DOHH2 (cell line): ENCODE results near the gene GPR55.
A peak's percentile ranks its signal among the peaks of the same experiment; 100 is the strongest.

Source experiments
- H3F3A ChIP-seq: fragments of 200-600 bp; sonication (generic), shearing (Covaris generic); 2 replicates; pipeline ENCODE4 v1.6.0; 2016; ENCODE audit warnings: antibody characterized with exemption, mild to moderate bottlenecking; ENCODE audit not compliant: control insufficient read depth, insufficient read depth
- H3K27ac ChIP-seq: fragments of 200-600 bp; sonication (generic); 2 replicates; pipeline ENCODE4 v1.5.1; 2014; ENCODE audit warnings: low read depth, mild to moderate bottlenecking, low read length, moderate library complexity
- H3K27me3 ChIP-seq: fragments of 200-600 bp; sonication (generic); 2 replicates; pipeline ENCODE4 v1.6.1; 2014; ENCODE audit warnings: mild to moderate bottlenecking, low read length, mixed read lengths; ENCODE audit not compliant: control insufficient read depth
- H3K36me3 ChIP-seq: fragments of 200-600 bp; sonication (generic); 2 replicates; pipeline ENCODE4 v1.6.1; 2014; ENCODE audit warnings: mild to moderate bottlenecking, low read length, moderate library complexity, mixed read lengths; ENCODE audit not compliant: control insufficient read depth
- H3K4me1 ChIP-seq: fragments of 200-600 bp; sonication (generic); 2 replicates; pipeline ENCODE4 v1.6.1; 2014; ENCODE audit warnings: mild to moderate bottlenecking, low read length, mixed read lengths; ENCODE audit not compliant: control insufficient read depth
- H3K4me2 ChIP-seq: fragments of 200-600 bp; sonication (generic); 2 replicates; pipeline ENCODE4 v1.6.0; 2014; ENCODE audit warnings: mild to moderate bottlenecking, low read length, moderate library complexity
- H3K4me3 ChIP-seq: fragments of 200-600 bp; sonication (generic); 2 replicates; pipeline ENCODE4 v1.5.1; 2014; ENCODE audit warnings: mild to moderate bottlenecking, low read length, mixed read lengths
- H3K79me2 ChIP-seq: fragments of 200-600 bp; sonication (generic); 2 replicates; pipeline ENCODE4 v1.6.1; 2014; ENCODE audit warnings: mild to moderate bottlenecking, low read length, mixed read lengths; ENCODE audit not compliant: control insufficient read depth
- H3K9me2 ChIP-seq: fragments of 200-600 bp; sonication (generic); replicated peaks from 2 replicates; pipeline ENCODE4 v1.6.1; 2014; ENCODE audit warnings: mild to moderate bottlenecking, low read length, mixed read lengths; ENCODE audit not compliant: control insufficient read depth
- H3K9me3 ChIP-seq: fragments of 200-600 bp; sonication (generic); 2 replicates; pipeline ENCODE4 v1.6.1; 2014; ENCODE audit warnings: antibody characterized with exemption, low read length, mixed read lengths; ENCODE audit not compliant: control insufficient read depth, insufficient read depth
- H4K20me1 ChIP-seq: fragments of 200-600 bp; sonication (generic); 2 replicates; pipeline ENCODE4 v1.6.0; 2014; ENCODE audit warnings: low read depth, mild to moderate bottlenecking, antibody characterized with exemption, low read length, moderate library complexity; ENCODE audit not compliant: control insufficient read depth, insufficient read depth
- CTCF ChIP-seq: fragments of 200-600 bp; sonication (generic); IDR thresholded peaks from one replicate; pipeline ENCODE4 v1.5.1; 2014; ENCODE audit warnings: antibody characterized with exemption, mild to moderate bottlenecking, low read depth, low read length; ENCODE audit not compliant: poor library complexity, severe bottlenecking
- EZH2phosphoT487 ChIP-seq: fragments of 200-600 bp; sonication (generic); IDR thresholded peaks from 2 replicates; pipeline ENCODE4 v1.6.1; 2017; ENCODE audit warnings: borderline replicate concordance, mild to moderate bottlenecking, antibody characterized with exemption, low read length, moderate library complexity, mixed read lengths

The GPR55 gene

GRCh38 chr2:230865766-230866755 is 59.0 kb downstream of the GPR55 start:
- Histone ChIP-seq H3K9me3 (no peaks in the 10 kb centered on the region), H3K27ac (no peak overlapping the region), H3K27me3 (peaks cover 18% of the 10 kb centered on the region), H3F3A (peaks cover 8% of the 10 kb centered on the region), H4K20me1 (no peaks in the 10 kb centered on the region; the same call in 1 of the 2 replicates), H3K36me3 (no peaks in the 10 kb centered on the region), H3K9me2 (no peaks in the 10 kb centered on the region), H3K4me1 (peaks cover 57% of the 10 kb centered on the region), H3K79me2 (no peaks in the 10 kb centered on the region), H3K4me3 (peak overlapping the region; percentile 79), H3K4me2 (peak overlapping the region; percentile 81)
- TF ChIP-seq CTCF (peak; percentile 11), EZH2phosphoT487 (no peak)

GRCh38 chr2:230865307-230865765 is 59.7 kb downstream of the GPR55 start:
- no peaks in the 10 kb centered on the region for H3K9me3 ChIP-seq
- H3K79me2 ChIP-seq: no peaks in the 10 kb centered on the region
- peak overlapping the region; percentile 81 for H3K4me2 ChIP-seq
- no peak overlapping the region for H3K27ac ChIP-seq
- H3K27me3 ChIP-seq: peaks cover 18% of the 10 kb centered on the region
- H3K4me3 ChIP-seq: peak overlapping the region; percentile 79
- TF ChIP-seq CTCF (no peak), EZH2phosphoT487 (0 out of 2 replicates have a peak, but pooled peaks have one; percentile 42)
- H3K9me2 ChIP-seq: no peaks in the 10 kb centered on the region
- no peaks in the 10 kb centered on the region; the same call in 1 of the 2 replicates for H4K20me1 ChIP-seq
- no peaks in the 10 kb centered on the region for H3K36me3 ChIP-seq
- peaks cover 51% of the 10 kb centered on the region for H3K4me1 ChIP-seq
- peaks cover 8% of the 10 kb centered on the region for H3F3A ChIP-seq

- Histone ChIP-seq H3K9me3 (no peaks in the 10 kb centered on the region), H3K27ac (no peak within 1 kb of the TSS)
These were observed 60.3 kb downstream of the GPR55 start, which contains the start of gene ITM2C for GRCh38 chr2:230864605-230865306. ITM2C (plus strand) TSS chr2:230864942; CDS start chr2:230865026, 84 bp downstream.

More at GRCh38 chr2:230864605-230865306, 60.3 kb downstream of the GPR55 start, which contains the start of gene ITM2C:
- peaks cover 18% of the 10 kb centered on the region for H3K27me3 ChIP-seq
- no peaks in the 10 kb centered on the region for H3K79me2 ChIP-seq
- peaks cover 8% of the 10 kb centered on the region for H3F3A ChIP-seq
- H4K20me1 ChIP-seq: no peaks in the 10 kb centered on the region; the same call in 1 of the 2 replicates
- peak; percentile 45 for TF ChIP-seq CTCF
- no peak for TF ChIP-seq EZH2phosphoT487
- no peaks in the 10 kb centered on the region for H3K36me3 ChIP-seq
- H3K4me2 ChIP-seq: peak within 1 kb of the TSS; percentile 81
- H3K4me1 ChIP-seq: peaks cover 49% of the 10 kb centered on the region
- H3K9me2 ChIP-seq: no peaks in the 10 kb centered on the region
- peak within 1 kb of the TSS; percentile 79 for H3K4me3 ChIP-seq
